ENCODE measurements around the gene CKAP5.

DNA sequence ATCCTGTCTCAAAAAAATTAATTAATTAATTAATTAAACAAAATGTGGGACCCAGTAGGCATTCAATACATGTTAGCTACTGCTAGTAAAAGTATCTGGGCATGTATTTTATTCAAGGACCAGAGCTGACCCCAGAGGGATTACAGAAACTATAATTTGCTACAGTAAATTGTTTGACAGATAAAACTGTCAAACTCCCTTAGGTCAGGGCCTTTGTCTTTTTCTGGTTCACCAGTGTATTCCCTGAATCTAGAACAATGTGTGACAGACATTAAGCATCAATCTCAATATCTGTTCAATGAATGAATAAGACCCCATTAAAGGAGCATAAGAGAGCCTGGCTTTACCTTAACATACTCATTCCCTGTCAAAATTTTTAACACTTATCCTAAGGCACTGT, 6.0 kb downstream of the CKAP5 start:
- TF ChIP-seq, protein P1, sequence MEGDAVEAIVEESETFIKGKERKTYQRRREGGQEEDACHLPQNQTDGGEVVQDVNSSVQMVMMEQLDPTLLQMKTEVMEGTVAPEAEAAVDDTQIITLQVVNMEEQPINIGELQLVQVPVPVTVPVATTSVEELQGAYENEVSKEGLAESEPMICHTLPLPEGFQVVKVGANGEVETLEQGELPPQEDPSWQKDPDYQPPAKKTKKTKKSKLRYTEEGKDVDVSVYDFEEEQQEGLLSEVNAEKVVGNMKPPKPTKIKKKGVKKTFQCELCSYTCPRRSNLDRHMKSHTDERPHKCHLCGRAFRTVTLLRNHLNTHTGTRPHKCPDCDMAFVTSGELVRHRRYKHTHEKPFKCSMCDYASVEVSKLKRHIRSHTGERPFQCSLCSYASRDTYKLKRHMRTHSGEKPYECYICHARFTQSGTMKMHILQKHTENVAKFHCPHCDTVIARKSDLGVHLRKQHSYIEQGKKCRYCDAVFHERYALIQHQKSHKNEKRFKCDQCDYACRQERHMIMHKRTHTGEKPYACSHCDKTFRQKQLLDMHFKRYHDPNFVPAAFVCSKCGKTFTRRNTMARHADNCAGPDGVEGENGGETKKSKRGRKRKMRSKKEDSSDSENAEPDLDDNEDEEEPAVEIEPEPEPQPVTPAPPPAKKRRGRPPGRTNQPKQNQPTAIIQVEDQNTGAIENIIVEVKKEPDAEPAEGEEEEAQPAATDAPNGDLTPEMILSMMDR (conservative IDR thresholded peaks at IDR 0.05; ENCODE audit: low read length): no peak
- TF ChIP-seq EZH2phosphoT487 (IDR thresholded peaks at IDR 0.05; ENCODE audit: borderline replicate concordance, low read depth, low read length): no peak
